C4-2B (cell line): Measurements from ENCODE around the gene CDCA7L.
"Not testable (repeated sequence)": the region's sequence is repeated elsewhere in the genome, so short reads cannot be mapped to it uniquely, and the experiment has no call there.

ENCODE experiments used
- H3K27ac ChIP-seq: fragments of 450-650 bp; 2 replicates; pipeline ENCODE4 v1.5.1; 2017
- ZFX ChIP-seq: fragments of 450-650 bp; IDR thresholded peaks from 2 replicates; pipeline ENCODE4 v1.6.1; 2017
- TF ChIP-seq, protein P1 (sequence below): fragments of 450-650 bp; conservative IDR thresholded peaks from 2 replicates; pipeline ENCODE4 v1.5.1; 2017; ENCODE audit warnings: mild to moderate bottlenecking

Gene CDCA7L

DNA sequence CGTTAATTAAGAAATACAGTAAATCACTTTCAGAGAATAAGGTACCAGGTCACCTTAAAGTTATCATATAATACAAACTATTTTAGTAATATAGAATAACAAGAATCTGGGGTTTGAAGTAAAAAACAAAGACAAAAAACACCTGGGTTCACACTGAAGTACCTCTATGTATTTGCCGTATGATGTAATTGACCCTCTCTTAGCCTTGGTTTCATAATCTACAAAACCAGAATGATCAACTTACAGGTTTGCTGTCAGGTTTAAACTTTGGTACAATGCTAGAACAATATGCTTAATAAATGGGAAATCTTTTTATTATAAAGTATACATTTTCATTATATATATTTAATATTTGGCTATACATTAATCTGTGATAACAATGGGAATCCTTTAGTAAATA, 58.3 kb downstream of the CDCA7L start:
- H3K27ac ChIP-seq: no peak overlapping the region
- TF ChIP-seq ZFX: no peak
- TF ChIP-seq, protein P1, sequence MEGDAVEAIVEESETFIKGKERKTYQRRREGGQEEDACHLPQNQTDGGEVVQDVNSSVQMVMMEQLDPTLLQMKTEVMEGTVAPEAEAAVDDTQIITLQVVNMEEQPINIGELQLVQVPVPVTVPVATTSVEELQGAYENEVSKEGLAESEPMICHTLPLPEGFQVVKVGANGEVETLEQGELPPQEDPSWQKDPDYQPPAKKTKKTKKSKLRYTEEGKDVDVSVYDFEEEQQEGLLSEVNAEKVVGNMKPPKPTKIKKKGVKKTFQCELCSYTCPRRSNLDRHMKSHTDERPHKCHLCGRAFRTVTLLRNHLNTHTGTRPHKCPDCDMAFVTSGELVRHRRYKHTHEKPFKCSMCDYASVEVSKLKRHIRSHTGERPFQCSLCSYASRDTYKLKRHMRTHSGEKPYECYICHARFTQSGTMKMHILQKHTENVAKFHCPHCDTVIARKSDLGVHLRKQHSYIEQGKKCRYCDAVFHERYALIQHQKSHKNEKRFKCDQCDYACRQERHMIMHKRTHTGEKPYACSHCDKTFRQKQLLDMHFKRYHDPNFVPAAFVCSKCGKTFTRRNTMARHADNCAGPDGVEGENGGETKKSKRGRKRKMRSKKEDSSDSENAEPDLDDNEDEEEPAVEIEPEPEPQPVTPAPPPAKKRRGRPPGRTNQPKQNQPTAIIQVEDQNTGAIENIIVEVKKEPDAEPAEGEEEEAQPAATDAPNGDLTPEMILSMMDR: no peak

DNA sequence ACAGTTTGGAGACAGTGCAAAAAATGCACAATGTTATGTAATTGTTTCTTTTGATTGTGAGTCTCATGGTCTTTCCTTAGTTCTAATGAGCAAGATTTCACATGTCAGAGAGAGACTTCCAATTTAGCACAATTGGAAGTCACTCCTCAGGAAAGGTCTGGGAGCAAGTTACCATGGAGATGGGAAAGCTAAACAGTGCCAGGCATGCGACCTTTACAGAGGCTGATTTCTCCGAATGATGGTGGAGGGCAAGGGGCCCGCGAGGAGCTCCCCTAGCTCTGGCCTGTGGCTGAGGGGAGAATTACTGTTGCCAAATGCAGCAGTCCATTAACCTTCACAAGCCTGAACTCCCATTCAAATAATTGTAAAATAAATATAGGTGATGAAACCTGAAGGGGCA, 59.3 kb downstream of the CDCA7L start:
- no peak overlapping the region for H3K27ac ChIP-seq
- no peak for TF ChIP-seq ZFX
- TF ChIP-seq, protein P1: no peak

DNA sequence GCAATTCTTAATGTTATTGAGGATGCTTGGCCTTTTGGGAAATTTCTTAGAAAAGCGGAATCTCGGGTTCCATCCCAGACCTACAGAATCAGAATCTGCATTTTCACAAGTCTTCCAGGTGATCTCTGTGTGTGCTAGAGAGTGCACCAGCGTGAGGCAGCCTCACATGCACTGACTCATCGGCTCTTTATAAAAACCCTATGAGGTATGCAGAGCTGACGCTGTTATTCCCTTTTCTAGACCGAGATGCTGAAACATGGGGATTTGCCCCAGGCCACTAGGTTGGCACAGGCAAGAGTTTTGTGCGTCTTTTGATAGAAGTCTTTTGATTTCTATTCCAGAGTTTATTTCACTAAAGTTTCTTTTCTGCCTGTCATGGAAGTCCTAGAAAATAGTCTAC, 61.2 kb downstream of the CDCA7L start:
- H3K27ac ChIP-seq: no peak overlapping the region
- TF ChIP-seq, protein P1: no peak
- TF ChIP-seq ZFX: no peak

DNA sequence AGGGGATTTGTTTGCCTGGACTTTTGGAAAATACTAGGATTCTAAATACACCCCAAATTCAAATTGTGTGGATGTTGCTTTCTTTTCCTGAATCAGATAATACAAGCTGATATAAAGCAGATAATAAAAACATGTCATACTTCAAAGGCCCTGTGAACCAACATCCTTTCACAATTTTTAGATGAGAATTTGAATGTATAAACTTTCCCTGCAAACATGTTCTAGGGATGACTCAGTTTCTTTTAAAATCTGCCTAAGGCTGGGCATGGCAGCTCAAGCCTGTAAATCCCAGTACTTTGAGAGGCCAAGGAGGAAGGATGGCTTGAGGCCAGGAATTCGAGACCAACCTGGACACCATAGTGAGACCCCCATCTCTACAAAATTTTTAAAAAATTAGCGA, 62.2 kb downstream of the CDCA7L start:
- not testable (repeated sequence) for H3K27ac ChIP-seq

DNA sequence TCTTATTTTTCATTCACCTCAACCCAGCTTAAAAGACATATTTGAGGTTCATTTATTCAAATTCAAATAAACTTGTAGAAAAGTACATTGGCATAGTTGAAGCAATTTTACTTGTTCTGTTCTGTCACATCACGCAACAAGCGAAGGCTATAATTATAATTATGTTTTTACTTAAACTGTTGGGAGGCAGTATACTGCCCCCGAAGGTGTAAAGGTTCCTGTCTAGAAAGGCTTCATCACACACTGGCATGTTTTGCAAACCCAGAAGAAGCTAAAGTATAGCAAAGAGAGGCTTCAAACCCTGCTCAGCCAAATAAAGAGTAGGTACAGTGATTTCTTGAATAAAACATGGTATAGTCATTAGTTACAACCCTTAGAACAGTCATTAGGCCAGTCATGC, 62.6 kb downstream of the CDCA7L start:
- no peak overlapping the region for H3K27ac ChIP-seq
- TF ChIP-seq, protein P1: peak; percentile 7; the same call in 1 of the 2 replicates
- TF ChIP-seq ZFX: no peak

DNA sequence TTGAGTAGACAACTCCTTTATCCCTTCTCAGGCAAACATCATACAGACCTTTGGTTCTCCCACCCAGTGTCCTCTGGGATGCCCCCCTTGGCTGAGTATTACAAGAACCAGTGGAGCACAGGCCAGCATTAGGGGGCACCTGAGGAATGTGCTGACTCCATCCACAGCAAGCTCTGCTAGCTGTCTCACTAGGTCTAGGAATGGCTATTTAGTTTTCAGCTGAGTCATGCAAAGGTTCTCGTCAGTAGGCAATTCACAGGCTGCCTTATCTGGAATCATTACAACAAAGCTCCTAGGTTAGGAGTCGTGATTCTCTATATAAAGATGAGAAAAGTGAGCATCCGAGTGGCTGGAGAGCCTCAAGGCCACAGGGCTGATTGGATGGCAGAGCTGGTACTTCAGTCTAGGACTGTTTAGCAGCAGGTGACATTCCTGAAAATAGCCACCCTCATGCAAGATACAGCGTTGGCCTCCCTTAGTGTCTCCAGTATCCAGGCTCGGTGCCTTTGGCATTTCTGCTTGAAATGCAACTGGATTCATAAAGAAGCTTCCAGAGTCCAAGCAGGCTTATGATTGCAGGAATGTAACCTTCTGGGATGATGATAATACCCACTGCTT, 75.8 kb downstream of the CDCA7L start:
- H3K27ac ChIP-seq: no peak overlapping the region
- TF ChIP-seq, protein P1: no peak
- no peak for TF ChIP-seq ZFX

DNA sequence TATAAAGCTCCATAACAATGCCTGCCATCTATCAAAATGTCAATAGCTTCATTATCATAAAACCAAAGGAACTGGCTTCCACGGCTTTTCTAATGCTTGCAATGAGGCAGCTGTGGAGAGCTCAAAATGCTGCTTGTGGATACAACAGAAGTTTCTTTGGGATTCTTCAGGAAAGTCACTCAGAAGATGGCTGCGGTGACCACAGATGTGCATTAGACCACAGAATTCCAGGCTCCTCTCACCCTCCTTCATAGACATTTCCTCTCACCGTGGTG, 77.2 kb downstream of the CDCA7L start:
- H3K27ac ChIP-seq: no peak overlapping the region
- TF ChIP-seq, protein P1: no peak
- no peak for TF ChIP-seq ZFX

DNA sequence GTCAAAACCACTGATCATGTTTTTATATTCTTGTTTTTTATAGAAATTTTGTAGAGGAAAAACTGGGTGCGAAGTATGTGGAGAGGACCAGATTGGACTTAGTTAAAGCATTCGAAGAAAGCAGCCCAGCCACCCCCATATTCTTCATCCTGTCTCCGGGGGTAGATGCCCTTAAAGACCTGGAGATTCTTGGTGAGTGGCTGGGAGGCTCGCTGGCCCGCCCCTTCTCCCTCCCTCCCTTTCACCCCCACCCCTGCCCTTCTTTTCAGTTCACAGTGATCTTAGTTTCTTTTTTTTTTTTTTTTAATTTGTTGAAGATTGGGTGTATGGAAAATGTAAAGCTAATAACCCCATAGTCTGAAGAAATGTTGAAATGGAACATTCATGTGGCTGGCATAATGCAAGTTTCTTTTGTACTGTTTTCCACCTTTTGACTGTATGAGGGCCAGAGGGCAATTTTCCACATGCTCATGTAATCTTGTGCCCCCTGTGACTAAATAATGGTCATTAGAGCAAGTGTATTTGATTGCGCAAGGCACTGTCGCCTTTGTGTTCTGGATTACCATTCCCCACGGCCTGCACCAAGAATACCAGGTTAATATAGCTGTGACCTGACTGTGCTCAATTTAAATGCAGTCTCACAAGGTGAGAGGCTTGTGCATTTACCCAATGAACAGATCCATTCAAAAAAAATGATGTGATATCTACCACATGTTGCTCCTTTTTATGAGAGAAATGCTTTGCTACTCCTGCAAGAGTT, 77.7 kb downstream of the CDCA7L start:
- no peak for TF ChIP-seq ZFX
- TF ChIP-seq, protein P1: no peak
- no peak overlapping the region for H3K27ac ChIP-seq
